H1 (cell line): Measurements from ENCODE around the gene BTNL3. TPM values are rescaled to one million over a fixed set of nuclear protein-coding genes. Genes with fewer than 3 reads are reported as not detected.

Experiments
- CTCF ChIA-PET: fragments of 300-600 bp; sonication (Branson Sonifier 250); formaldehyde crosslinking; loops from one replicate; lab custom pipeline; 2021; ENCODE audit not compliant: partially characterized antibody; lab: Charles Lee
- POLR2A ChIA-PET: fragments of 300-600 bp; sonication (Branson Sonifier 250); formaldehyde crosslinking; loops from one replicate; lab custom pipeline; 2021; ENCODE audit warnings: inconsistent platforms; ENCODE audit not compliant: partially characterized antibody; lab: Charles Lee
- DNase-seq, 2 experiments: peaks; one replicate each; pipeline versions ENCODE4 v3.0.0 to v3.0.0-alpha.2; 2010 to 2022; ENCODE audit warnings: low spot score in 2 of 2, low read depth in 1 of 2, mixed read lengths in 1 of 2
- FAIRE-seq: peaks from 2 replicates; lab custom pipeline; 2011; peaks lifted over from hg19 to GRCh38; lab: Jason Lieb, UNC
- H2AFZ ChIP-seq: 2 replicates; pipeline ENCODE4 v1.8.1; 2012; ENCODE audit warnings: low read length, inconsistent platforms
- H2AK5ac ChIP-seq: 2 replicates; pipeline ENCODE4 v1.6.1; 2013; ENCODE audit warnings: low read depth, low read length
- H2BK120ac ChIP-seq: replicated peaks from 2 replicates; pipeline ENCODE3; 2013; ENCODE audit warnings: low read depth, low read length, inconsistent platforms
- H2BK12ac ChIP-seq: 2 replicates; pipeline ENCODE4 v1.6.1; 2013; ENCODE audit warnings: low read depth, low read length
- H2BK15ac ChIP-seq: 2 replicates; pipeline ENCODE4 v1.6.1; 2013; ENCODE audit warnings: low read length
- H2BK20ac ChIP-seq: 2 replicates; pipeline ENCODE4 v1.6.1; 2013; ENCODE audit warnings: low read length
- H2BK5ac ChIP-seq: 2 replicates; pipeline ENCODE4 v1.6.1; 2013; ENCODE audit warnings: low read depth, low read length
- H3K14ac ChIP-seq: 2 replicates; pipeline ENCODE4 v1.6.1; 2013; ENCODE audit warnings: inconsistent platforms; ENCODE audit not compliant: insufficient read length
- H3K18ac ChIP-seq: 2 replicates; pipeline ENCODE4 v1.6.1; 2013; ENCODE audit warnings: low read length; ENCODE audit errors: extremely low read depth
- H3K23ac ChIP-seq: 2 replicates; pipeline ENCODE4 v1.6.1; 2013; ENCODE audit warnings: inconsistent platforms; ENCODE audit not compliant: insufficient read length
- H3K23me2 ChIP-seq: 2 replicates; pipeline ENCODE4 v1.6.1; 2013; ENCODE audit warnings: low read depth, low read length
- H3K27ac ChIP-seq: 2 replicates; pipeline ENCODE4 v1.6.1; 2011; ENCODE audit warnings: low read depth, low read length, inconsistent platforms
- H3K27me3 ChIP-seq, 4 experiments: replicated peaks in 1 of 4; 1 replicate in 1 of 4; 2 replicates in 3 of 4; pipeline versions ENCODE4 v1.6.1 to v1.8.1; 2011 to 2013; ENCODE audit warnings: low read length in 3 of 4, mild to moderate bottlenecking in 3 of 4, inconsistent platforms in 2 of 4, mixed read lengths in 2 of 4, moderate library complexity in 1 of 4; ENCODE audit not compliant: control insufficient read depth in 3 of 4, insufficient read depth in 3 of 4; ENCODE audit errors: extremely low read depth in 1 of 4
- H3K36me3 ChIP-seq, 4 experiments: 2 replicates each; pipeline versions ENCODE4 v1.6.1 to v1.8.1; 2011 to 2013; ENCODE audit warnings: mild to moderate bottlenecking in 4 of 4, low read length in 3 of 4, moderate library complexity in 2 of 4, control low read depth in 1 of 4, inconsistent platforms in 1 of 4; ENCODE audit not compliant: insufficient read depth in 4 of 4, control insufficient read depth in 2 of 4
- H3K4ac ChIP-seq: replicated peaks from 2 replicates; pipeline ENCODE3; 2013; ENCODE audit warnings: low read length, low read depth, mixed read lengths, inconsistent platforms; ENCODE audit not compliant: insufficient read length
- H3K4me1 ChIP-seq, 4 experiments: replicated peaks in 1 of 4; 1 replicate in 1 of 4; 2 replicates in 3 of 4; pipeline versions ENCODE4 v1.6.1 to v1.8.1; 2011 to 2013; ENCODE audit warnings: low read length in 3 of 4, inconsistent platforms in 2 of 4, mixed read lengths in 1 of 4; ENCODE audit not compliant: insufficient read depth in 4 of 4, control insufficient read depth in 3 of 4
- H3K4me2 ChIP-seq, 2 experiments: 2 replicates each; pipeline versions ENCODE4 v1.6.1 to v1.8.1; 2011 to 2013; ENCODE audit warnings: low read depth in 2 of 2, low read length in 2 of 2, control low read depth in 1 of 2, inconsistent platforms in 1 of 2, mild to moderate bottlenecking in 1 of 2; ENCODE audit not compliant: insufficient read depth in 1 of 2
- H3K4me3 ChIP-seq, 4 experiments: fragments of 200-600, 300-600 bp in 1 of 4; sonication (generic), shearing (Covaris generic), sonication (Bioruptor Twin) in 1 of 4; 2 replicates each; pipeline versions ENCODE4 v1.5.1 to v1.8.1; 2011 to 2016; ENCODE audit warnings: low read length in 4 of 4, low read depth in 3 of 4, control low read depth in 2 of 4, inconsistent platforms in 2 of 4, mild to moderate bottlenecking in 2 of 4, mixed read lengths in 1 of 4, moderate library complexity in 1 of 4; ENCODE audit not compliant: insufficient read depth in 2 of 4; ENCODE audit errors: extremely low read depth in 1 of 4
- H3K56ac ChIP-seq: replicated peaks from 2 replicates; pipeline ENCODE3; 2013; ENCODE audit warnings: low read depth, mild to moderate bottlenecking, mixed read lengths, low read length, inconsistent platforms; ENCODE audit not compliant: insufficient read length
- H3K79me1 ChIP-seq: 2 replicates; pipeline ENCODE4 v1.6.1; 2013; ENCODE audit warnings: low read depth, low read length, control low read depth
- H3K79me2 ChIP-seq, 2 experiments: 2 replicates each; pipeline versions ENCODE4 v1.6.1 to v1.8.1; 2012 to 2013; ENCODE audit warnings: low read length in 2 of 2, mild to moderate bottlenecking in 2 of 2, inconsistent platforms in 1 of 2; ENCODE audit not compliant: insufficient read depth in 2 of 2, control insufficient read depth in 1 of 2
- H3K9ac ChIP-seq, 4 experiments: replicated peaks in 1 of 4; 1 replicate in 1 of 4; 2 replicates in 3 of 4; pipeline versions ENCODE4 v1.6.1 to v1.8.1; 2011 to 2013; ENCODE audit warnings: low read depth in 3 of 4, low read length in 3 of 4, control low read depth in 2 of 4, mild to moderate bottlenecking in 2 of 4, moderate library complexity in 2 of 4, inconsistent platforms in 1 of 4; ENCODE audit errors: extremely low read depth in 1 of 4
- H3K9me3 ChIP-seq, 2 experiments: 2 replicates each; pipeline versions ENCODE4 v1.6.1 to v1.8.1; 2012 to 2013; ENCODE audit warnings: mild to moderate bottlenecking in 2 of 2, moderate library complexity in 2 of 2, control low read depth in 1 of 2, inconsistent platforms in 1 of 2, low read depth in 1 of 2, low read length in 1 of 2, mixed read lengths in 1 of 2; ENCODE audit not compliant: insufficient read depth in 2 of 2
- H4K20me1 ChIP-seq, 2 experiments: replicated peaks in 1 of 2; 2 replicates each; pipeline versions ENCODE3 to v1.8.1; 2011 to 2013; ENCODE audit warnings: inconsistent platforms in 2 of 2, low read length in 2 of 2, mild to moderate bottlenecking in 1 of 2; ENCODE audit not compliant: insufficient read depth in 2 of 2, control insufficient read depth in 1 of 2
- H4K5ac ChIP-seq: 2 replicates; pipeline ENCODE4 v1.6.1; 2013; ENCODE audit warnings: low read length, low read depth, mixed read lengths, inconsistent platforms; ENCODE audit not compliant: insufficient read length
- H4K8ac ChIP-seq: 2 replicates; pipeline ENCODE4 v1.8.0; 2013; ENCODE audit warnings: mild to moderate bottlenecking, moderate library complexity, low read length, inconsistent platforms; ENCODE audit not compliant: insufficient read depth; ENCODE audit errors: extremely low read depth
- H4K91ac ChIP-seq: replicated peaks from 2 replicates; pipeline ENCODE3; 2013; ENCODE audit warnings: low read length, mixed read lengths, inconsistent platforms; ENCODE audit not compliant: insufficient read length
- ATF2 ChIP-seq: IDR thresholded peaks from 2 replicates; pipeline ENCODE4 v1.6.1; 2012; ENCODE audit warnings: low read length, inconsistent platforms
- BRCA1 ChIP-seq: IDR thresholded peaks from 2 replicates; pipeline ENCODE4 v1.6.1; 2012; ENCODE audit warnings: low read depth, low read length, improper control_type of control experiment
- CBX5 ChIP-seq: fragments of 300-800, 300-1000 bp; sonication (generic); IDR thresholded peaks from 2 replicates; pipeline ENCODE4 v1.7.1; 2016; ENCODE audit warnings: antibody characterized with exemption, low read length, low read depth
- EGR1 ChIP-seq: IDR thresholded peaks from 2 replicates; pipeline ENCODE4 v1.6.1; 2011; ENCODE audit warnings: low read depth, low read length, borderline replicate concordance
- EZH2 ChIP-seq: fragments of 200-600 bp; sonication (generic); IDR thresholded peaks from 2 replicates; pipeline ENCODE4 v1.7.1; 2012; ENCODE audit warnings: low read depth, mild to moderate bottlenecking, moderate library complexity, low read length, inconsistent platforms; ENCODE audit not compliant: severe bottlenecking
- GTF2F1 ChIP-seq: IDR thresholded peaks from 2 replicates; pipeline ENCODE4 v1.6.1; 2012; ENCODE audit warnings: low read depth, low read length, improper control_type of control experiment, borderline replicate concordance
- MAFK ChIP-seq: IDR thresholded peaks from 2 replicates; pipeline ENCODE4 v1.6.1; 2012; ENCODE audit warnings: low read depth, mild to moderate bottlenecking, improper control_type of control experiment, low read length
- MAX ChIP-seq: IDR thresholded peaks from 2 replicates; pipeline ENCODE4 v1.6.1; 2012; ENCODE audit warnings: inconsistent platforms
- NANOG ChIP-seq: IDR thresholded peaks from 2 replicates; pipeline ENCODE4 v1.6.1; 2011; ENCODE audit warnings: low read length, low read depth, mild to moderate bottlenecking, inconsistent platforms; ENCODE audit not compliant: insufficient read depth, poor library complexity, severe bottlenecking
- NRF1 ChIP-seq: IDR thresholded peaks from 2 replicates; pipeline ENCODE4 v1.6.1; 2011; ENCODE audit warnings: mild to moderate bottlenecking, low read depth, low read length, improper control_type of control experiment
- POLR2AphosphoS5 ChIP-seq: IDR thresholded peaks from 2 replicates; pipeline ENCODE4 v1.6.1; 2011; ENCODE audit warnings: low read depth, low read length
- SP1 ChIP-seq: IDR thresholded peaks from 2 replicates; pipeline ENCODE4 v1.6.1; 2011; ENCODE audit warnings: low read depth, low read length
- TAF1 ChIP-seq: IDR thresholded peaks from 2 replicates; pipeline ENCODE4 v1.6.1; 2011; ENCODE audit warnings: mild to moderate bottlenecking, low read depth, low read length
- TEAD4 ChIP-seq: IDR thresholded peaks from 2 replicates; pipeline ENCODE4 v1.6.1; 2012; ENCODE audit warnings: low read depth, low read length, inconsistent platforms, mixed read lengths
- polyA plus RNA-seq, 7 experiments: library from polyadenylated mRNA; depleted of rRNA in 3 of 7; stranded (reverse) in 5 of 7; unstranded in 2 of 7; fragments of >200 nt in 5 of 7; fragments of 200-250 nt in 2 of 7; gene quantifications; 1 replicate in 5 of 7; 2 replicates in 1 of 7; 4 replicates in 1 of 7; pipeline versions ENCODE4 v1.2.1 to v1.2.3, GENCODE V29; 2011 to 2013; ENCODE audit warnings: missing spikeins in 2 of 7, mixed read lengths in 2 of 7
- total RNA-seq: library from RNA; stranded (reverse); fragmentation: NEBNext Ultra II Directional; extraction: Animal tissue kit (Norgen Biotek cat#: 25700); gene quantifications from 2 replicates; pipeline ENCODE4 v1.2.1, GENCODE V29; 2021

BTNL3 gene
- total and polyA plus RNA-seq, 2 of the 8 experiments (the other 6 are each of a cell fraction or from before 2014, with no cell fraction given): not detected

- no peak overlapping the region for H3K4me2 ChIP-seq
- H3K79me1 ChIP-seq: no peaks in the 10 kb centered on the region
- no peaks in the 10 kb centered on the region; the same call in 1 of the 2 replicates for H3K23me2 ChIP-seq
- H4K20me1 ChIP-seq: no peaks in the 10 kb centered on the region
- no peak overlapping the region for H3K14ac ChIP-seq
- no peak overlapping the region for H2BK5ac ChIP-seq
- H3K4me3 ChIP-seq: no peak overlapping the region
- no peak overlapping the region for H3K23ac ChIP-seq
- H2BK12ac ChIP-seq: no peak overlapping the region
- no peak overlapping the region for H2BK15ac ChIP-seq
- H3K79me2 ChIP-seq: no peaks in the 10 kb centered on the region
- no peak overlapping the region for H4K91ac ChIP-seq
- no peak overlapping the region for H3K18ac ChIP-seq
- DNase-seq (no peak), FAIRE-seq (no peak)
- ChIA-PET CTCF (interaction anchor here (0.7 kb wide), 3 partner anchors 18 to 103 kb away, joined by 3 to 4 read pairs (median 4); no protein-coding TSS in a partner anchor), POLR2A (interaction anchor here (0.9 kb wide), 1 partner anchor 35 kb away, joined by 4 read pairs; no protein-coding TSS in a partner anchor)
- H3K27me3 ChIP-seq: no peaks in the 10 kb centered on the region
- no peak overlapping the region for H4K8ac ChIP-seq
- H2AK5ac ChIP-seq: no peak overlapping the region
- H2BK20ac ChIP-seq: no peak overlapping the region
- H3K4ac ChIP-seq: no peak overlapping the region
- H3K36me3 ChIP-seq: no peaks in the 10 kb centered on the region; a peak in 1 of 8 replicates
- no peak overlapping the region for H2AFZ ChIP-seq
- peaks cover 6 to 10% of the 10 kb centered on the region in 2 experiments; a peak in 3 of 4 replicates for H3K9me3 ChIP-seq
- no peak overlapping the region for H3K9ac ChIP-seq
- no peak overlapping the region for H2BK120ac ChIP-seq
- H4K5ac ChIP-seq: no peak overlapping the region
- H3K56ac ChIP-seq: no peak overlapping the region
- no peaks in the 10 kb centered on the region for H3K4me1 ChIP-seq
- no peak overlapping the region for H3K27ac ChIP-seq
- TF ChIP-seq MAX (no peak), TEAD4 (no peak), NRF1 (no peak), EZH2 (no peak), SP1 (no peak), TAF1 (no peak), CBX5 (no peak), POLR2AphosphoS5 (no peak), ATF2 (no peak), EGR1 (no peak), MAFK (no peak), GTF2F1 (no peak), NANOG (no peak), BRCA1 (no peak)
Measured at GRCh38 chr5:181001947-181002346, 13.3 kb downstream of the BTNL3 start.
